ENCODE measurements around the gene GPN2.

Gene GPN2

DNA sequence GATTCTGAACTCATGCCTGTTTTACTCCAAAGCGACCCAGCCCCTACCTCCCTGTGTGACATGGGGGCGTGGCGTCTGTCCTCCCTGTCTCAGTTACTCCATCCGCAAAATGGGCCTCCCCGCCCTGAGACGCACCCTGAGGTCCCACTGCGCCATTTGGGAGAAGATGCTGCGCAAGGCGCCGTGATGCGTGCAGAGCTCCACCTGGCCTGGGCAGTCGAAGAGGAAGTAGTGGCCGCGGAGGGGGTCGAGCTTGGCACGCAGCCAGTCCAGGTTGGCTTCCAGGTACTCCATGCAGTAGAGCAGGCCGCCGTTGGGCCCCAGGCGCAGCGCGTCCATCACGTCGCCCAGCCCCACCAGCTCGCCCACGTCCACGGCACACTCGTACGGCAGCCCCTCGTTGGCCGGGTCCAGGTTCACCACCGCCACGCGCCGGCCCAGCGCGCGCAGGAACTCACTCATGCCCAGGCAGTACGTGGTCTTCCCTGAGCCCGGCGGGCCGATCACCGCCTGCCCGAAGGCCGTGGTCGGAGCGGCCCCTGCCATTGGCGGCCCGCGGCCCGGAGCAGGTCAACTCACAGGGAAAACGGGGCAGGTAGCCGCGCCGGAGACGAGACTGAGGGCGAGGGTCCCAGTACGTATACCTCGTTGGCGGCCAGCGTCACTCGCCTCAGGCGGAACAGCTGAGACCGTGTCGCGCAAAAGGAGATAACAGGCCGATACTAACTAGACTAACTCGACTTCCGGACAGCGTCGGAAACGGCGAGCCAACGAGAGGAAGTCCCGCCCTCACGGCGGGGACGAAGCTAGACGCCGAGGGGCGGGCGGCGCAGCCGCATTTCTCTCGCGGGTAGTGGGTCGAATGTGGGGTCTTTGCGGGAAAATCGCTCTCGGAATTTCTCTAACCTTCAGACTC, at the start of gene GPN2:
GPN2 (minus strand) TSS at position 733 of the 916 bp plus-strand sequence; CDS start at position 546, 187 bp downstream.
- DNase-seq = peak; percentile 30

DNA sequence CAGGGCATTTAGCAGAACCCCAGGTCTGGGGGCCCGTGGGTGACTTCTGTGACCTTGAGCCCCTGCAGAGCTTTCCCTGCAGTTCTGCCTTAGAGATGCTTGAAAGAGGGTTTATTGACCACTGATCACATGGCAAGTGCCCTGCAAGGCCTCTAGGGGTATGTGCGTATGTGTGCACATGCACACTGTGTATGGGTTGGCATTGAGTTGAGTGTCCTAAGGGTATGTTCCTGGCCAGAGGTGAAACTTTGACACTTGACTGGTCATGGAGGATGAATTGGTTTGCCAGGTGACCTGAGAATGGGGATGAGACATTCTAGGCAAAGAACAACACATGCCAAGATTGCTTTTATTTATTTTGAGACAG, 48.6 kb upstream of the GPN2 start:
- DNase-seq = no peak

DNA sequence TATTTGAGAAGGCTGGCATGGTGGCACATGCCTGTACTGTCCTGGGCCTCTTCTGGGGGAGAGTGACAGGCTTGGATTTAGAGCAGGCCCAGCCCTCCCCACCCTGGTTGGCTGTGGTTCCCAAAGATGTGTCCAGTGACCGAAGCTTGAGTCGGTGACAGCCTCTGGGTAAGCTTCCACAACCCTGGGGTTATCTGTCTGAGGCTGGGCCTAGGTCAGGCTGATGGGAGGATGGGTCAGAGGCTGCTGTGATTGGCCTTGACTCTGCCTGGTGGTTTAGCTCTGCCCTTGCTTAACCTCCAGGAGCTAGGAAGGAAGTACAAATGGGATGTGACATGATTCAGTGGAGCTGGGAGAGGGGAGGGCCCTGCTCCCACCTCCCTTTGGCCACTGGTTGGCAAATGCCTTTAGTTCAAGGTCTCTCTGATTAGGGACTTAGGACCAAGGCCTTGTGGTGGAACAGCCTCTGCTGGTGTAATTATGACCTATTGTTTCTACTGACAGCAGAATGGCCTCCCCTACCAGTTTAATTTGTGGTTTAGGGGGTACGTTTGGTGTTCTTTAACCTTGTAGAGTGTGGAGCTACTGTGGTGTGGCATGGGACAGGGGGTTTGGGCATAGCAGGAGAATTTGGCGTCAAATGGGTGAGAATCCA, 48.0 kb upstream of the GPN2 start:
- no peak for DNase-seq

GRCh38 chr1:26936823-26937222, 46.7 kb upstream of the GPN2 start:
- DNase-seq = no peak

- no peak for DNase-seq
Measured at GRCh38 chr1:26932531-26932930, 42.4 kb upstream of the GPN2 start.

GRCh38 chr1:26923711-26924110, 33.6 kb upstream of the GPN2 start:
- DNase-seq = no peak

DNA sequence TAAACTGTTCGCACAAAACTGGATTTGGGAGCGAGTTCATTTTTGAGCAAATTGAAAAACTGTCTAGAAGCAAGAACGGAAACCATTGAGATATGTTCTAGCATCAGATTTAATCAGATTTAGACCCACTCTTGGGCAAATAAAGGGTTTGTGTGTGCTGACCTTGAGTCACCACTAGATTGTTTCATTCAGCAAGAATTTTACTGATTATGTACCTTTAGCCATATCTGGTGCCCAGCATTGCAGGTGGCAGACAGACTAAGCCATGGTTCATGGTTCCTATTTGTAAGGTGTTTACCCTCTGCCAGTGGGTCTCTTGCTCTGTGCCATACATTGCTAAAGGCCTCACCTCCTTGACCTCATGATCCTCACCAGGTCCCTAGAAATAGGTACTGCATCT, 32.8 kb upstream of the GPN2 start:
- DNase-seq = no peak

- DNase-seq = no peak
Measured at GRCh38 chr1:26922431-26922729, 32.3 kb upstream of the GPN2 start.

GRCh38 chr1:26921540-26922430, 31.7 kb upstream of the GPN2 start, which contains the start of gene NUDC:
Gene NUDC (plus strand): TSS chr1:26921743. CDS start chr1:26921849, 106 bp downstream.
- peak; percentile 92 for DNase-seq

DNA sequence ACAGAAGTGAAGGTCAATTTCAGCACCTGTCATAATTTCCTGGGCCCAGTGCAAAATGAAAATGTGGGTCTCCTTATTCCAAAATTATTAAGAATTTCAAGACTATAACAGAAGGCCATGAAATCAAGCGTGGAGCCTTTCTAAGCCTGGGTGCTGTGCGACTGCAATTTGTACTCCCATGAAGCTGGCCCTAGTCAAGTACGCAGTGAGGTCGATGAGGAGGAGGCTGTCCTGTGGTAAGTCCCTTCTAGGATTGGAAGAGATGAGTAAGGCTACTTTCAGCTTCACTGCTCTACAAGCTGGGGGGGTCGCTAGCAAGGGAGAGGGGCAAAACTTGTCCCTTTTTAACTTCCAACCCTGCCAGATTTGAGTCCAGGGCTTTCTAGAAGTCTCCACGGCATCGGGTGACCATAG, 31.1 kb upstream of the GPN2 start:
- DNase-seq = no peak

DNA sequence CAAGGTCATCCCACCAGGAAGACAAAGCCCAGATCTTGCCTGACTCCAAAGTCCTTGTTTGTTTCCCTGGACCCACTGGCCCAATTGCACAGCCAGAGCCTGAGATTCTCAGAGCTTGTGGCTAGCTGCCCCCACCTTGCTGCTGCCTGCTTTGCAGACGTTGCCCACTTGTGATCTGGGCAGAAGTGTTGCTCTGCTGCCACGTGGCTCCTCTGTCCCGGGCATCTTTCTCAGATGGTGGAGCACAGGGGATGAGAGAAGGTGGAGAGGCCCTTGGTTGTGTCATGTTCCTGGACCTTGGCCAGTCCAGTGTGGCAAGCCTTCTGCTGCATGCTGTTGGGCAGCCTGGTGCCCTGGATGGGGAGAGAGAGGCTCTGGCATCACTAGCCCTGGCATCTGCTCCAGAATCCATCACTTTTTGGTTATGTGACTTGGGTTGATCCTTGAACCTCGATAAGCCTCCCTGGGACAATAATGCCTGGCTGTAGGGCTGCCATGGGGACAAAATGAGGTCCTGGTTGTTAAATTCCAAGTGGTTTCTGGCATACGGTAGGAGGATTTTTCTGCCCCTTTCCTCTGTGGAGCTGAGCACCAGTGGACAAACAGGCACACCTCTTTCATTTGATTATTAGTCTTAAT, 25.2 kb upstream of the GPN2 start:
- no peak for DNase-seq

DNA sequence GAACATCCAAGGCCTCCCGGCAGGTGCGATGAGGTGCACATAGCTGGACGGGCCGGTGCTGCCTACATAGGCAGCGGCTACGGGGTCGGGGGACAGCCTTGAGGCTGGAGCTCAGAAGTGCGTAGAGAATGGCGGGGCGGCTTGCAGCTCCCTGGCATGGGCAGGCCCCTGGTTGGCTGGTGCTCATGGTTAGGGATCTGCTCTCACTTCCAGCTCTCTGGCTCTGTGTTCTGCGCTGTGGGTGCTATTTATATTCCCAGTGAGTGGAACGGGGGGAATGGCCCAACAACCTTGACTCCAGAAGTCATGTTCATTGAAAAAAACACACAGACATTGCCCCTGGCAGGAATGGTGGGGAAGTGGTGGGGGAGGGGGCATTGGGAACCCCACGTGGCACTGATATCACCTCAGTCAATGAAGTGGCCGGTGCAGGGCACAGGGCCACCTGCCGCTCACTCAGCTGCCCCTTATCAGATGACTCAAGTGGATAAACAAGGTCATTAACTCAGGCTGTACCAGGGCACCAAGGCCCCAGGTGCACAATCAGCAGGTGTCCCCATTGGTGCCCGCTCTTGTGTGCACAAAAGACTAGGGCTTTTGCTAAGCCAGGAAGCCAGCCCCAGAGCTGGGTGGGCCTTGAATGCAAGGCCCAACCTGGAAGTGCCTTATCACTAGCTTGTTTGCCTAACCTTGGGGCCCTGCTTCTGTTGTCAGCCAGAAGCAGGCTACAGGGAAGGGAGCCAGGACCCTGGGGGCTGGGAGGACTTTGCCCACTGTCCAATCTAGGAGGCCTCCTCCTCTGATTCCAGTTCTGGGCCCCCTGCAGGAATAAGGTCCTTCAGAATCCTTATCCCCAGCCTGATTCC, 23.9 kb upstream of the GPN2 start, which contains the start of gene NR0B2:
NR0B2 (minus strand) TSS at position 222 of the 866 bp plus-strand sequence; CDS start at position 187, 35 bp downstream.
- DNase-seq = no peak

DNA sequence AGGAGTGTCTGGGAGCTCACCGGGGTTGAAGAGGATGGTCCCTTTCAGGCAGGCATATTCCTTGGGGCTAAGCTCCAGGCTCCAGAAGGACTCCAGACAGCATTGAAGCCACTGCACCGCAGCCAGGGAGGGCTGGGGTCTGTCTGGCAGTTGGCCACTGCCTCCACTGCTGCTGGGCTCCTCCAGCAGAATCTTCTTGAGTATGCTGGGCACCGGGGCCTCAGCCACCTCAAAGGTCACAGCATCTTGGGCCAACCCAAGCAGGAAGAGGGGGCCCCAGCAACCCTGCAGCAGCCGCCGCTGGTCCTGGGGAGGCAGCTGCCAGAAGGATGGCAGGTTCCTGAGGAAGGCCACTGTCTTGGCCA, 23.3 kb upstream of the GPN2 start:
- DNase-seq = no peak

DNA sequence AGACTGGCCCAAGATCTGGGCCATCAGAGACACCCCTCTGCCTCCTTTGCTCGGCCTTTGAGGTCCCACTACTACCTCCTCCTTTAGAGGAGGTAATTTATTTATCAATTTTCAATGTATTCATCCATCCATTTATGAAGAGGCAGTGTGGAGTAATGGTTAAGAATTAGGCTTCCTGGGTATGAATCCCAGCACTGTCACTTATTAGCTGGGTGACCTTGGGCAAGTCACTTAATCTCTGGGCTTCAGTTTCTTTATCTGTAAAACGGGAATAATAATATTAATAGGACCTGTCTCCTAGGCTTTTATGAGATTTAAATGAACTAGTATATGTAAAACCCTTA, 22.0 kb upstream of the GPN2 start:
- no peak for DNase-seq

DNA sequence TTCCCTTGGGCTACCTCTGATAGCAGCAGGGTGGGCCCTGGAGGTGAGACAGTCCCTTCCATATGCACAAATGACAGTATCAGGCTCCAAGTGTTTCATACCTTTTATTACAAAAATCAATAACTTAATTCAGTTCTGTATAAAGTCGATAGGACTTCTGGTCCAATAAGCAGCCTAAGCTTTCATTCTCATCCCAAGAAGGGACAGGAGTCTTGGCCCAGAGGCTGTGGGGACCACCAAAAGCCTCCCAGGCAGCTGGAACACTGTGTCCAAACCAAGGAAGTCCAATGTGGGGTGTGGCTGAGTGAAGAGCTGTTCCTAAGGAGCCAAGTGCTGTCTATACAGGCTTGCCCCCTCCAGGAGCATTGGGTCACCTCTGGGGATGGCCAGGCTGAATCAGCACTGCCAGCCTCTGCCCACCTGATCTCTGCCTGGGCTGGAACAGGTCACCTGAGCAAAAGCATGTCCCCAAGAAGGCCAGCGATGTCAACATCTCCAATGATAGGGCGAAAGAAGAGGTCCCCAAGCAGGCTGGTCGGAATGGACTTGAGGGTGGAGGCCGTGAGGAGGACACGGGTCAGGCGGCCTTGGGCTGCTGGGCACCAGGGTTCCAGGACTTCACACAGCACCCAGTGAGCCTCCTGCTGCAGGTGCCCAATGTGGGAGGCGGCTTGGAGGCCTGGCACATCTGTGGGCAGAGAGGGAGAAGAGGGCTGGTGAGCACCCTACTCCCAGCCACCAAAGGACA, 21.5 kb upstream of the GPN2 start:
- no peak for DNase-seq

GRCh38 chr1:26910343-26911160, 20.5 kb upstream of the GPN2 start:
- DNase-seq = no peak

DNA sequence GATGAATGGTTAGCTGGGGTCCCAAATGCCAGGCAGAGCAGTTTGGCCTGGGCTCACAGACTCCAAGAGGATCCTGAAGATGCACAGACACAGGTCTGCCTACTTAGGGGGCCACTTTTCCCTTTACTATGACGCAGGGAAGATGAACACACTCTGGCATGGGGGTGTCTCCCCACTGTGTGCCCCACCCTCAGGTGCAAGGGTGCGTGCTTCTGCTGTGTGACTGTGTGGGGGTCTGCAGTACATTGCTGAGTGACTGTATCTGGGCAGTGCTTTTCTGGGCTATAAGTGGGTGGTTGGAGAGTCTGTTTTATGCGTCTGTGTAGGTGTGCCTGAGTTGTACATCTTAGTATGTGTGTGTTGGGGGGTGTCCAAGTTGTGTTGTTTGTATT, 19.9 kb upstream of the GPN2 start:
- no peak for DNase-seq

- no peak for DNase-seq
Measured at GRCh38 chr1:26907071-26907917, 17.2 kb upstream of the GPN2 start.

- no peak for DNase-seq
Measured at GRCh38 chr1:26900815-26901511, 10.9 kb upstream of the GPN2 start.

Measured in NCI-H446 treated with DMSO at 0.1 percent for 48 hours (cell line).